ENCODE data around the gene TBC1D8.

- TF ChIP-seq CTCF (IDR thresholded peaks at IDR 0.05) (no peak), POLR2A (IDR thresholded peaks at IDR 0.05) (peak; percentile 72 to 93 (median 92))
Observed at GRCh38 chr2:101001691-101002561, 149.3 kb downstream of the TBC1D8 start, which contains the start of gene RPL31.

Data from body of pancreas (tissue), 4 donors.